D721Med (cell line): Measurements from ENCODE around the gene MTARC2.

Source experiments
- DNase-seq: peaks from one replicate; pipeline ENCODE4 v3.0.0; 2011; ENCODE audit warnings: low spot score; ENCODE audit not compliant: insufficient read length
- FAIRE-seq: peaks from 2 replicates; lab custom pipeline; 2011; peaks lifted over from hg19 to GRCh38; lab: Jason Lieb, UNC
- TF ChIP-seq, protein P1 (sequence below): IDR thresholded peaks from 2 replicates; pipeline ENCODE4 v1.5.1; 2012; ENCODE audit warnings: mild to moderate bottlenecking, control low read depth; ENCODE audit not compliant: insufficient read depth; ENCODE audit errors: missing control alignments

The MTARC2 gene

GRCh38 chr1:220703305-220703704 is 44.8 kb upstream of the MTARC2 start:
- DNase-seq (no peak), FAIRE-seq (no peak)
- TF ChIP-seq, protein P1, sequence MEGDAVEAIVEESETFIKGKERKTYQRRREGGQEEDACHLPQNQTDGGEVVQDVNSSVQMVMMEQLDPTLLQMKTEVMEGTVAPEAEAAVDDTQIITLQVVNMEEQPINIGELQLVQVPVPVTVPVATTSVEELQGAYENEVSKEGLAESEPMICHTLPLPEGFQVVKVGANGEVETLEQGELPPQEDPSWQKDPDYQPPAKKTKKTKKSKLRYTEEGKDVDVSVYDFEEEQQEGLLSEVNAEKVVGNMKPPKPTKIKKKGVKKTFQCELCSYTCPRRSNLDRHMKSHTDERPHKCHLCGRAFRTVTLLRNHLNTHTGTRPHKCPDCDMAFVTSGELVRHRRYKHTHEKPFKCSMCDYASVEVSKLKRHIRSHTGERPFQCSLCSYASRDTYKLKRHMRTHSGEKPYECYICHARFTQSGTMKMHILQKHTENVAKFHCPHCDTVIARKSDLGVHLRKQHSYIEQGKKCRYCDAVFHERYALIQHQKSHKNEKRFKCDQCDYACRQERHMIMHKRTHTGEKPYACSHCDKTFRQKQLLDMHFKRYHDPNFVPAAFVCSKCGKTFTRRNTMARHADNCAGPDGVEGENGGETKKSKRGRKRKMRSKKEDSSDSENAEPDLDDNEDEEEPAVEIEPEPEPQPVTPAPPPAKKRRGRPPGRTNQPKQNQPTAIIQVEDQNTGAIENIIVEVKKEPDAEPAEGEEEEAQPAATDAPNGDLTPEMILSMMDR: no peak

DNA sequence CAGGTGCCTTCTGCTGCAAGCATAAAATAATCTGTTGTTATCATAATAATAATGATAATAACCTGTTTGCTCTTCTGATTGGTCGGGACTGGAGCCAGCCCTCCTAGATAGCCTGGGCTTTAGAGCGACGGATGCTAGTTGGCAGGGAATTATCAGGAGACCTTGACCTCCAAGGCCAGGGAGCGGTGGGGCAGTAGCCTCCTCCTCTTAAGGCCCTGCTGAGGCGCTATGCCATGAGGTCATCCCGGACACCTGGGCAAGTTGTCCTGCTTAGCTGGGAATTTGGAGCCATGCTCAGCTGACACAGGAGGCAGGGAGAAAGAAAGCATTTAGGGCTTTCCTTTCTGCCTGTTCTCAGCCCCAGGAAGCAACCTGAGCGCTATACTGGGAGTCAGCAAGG is 42.3 kb upstream of the MTARC2 start:
- TF ChIP-seq, protein P1: no peak
- DNase-seq: no peak
- FAIRE-seq: no peak

DNA sequence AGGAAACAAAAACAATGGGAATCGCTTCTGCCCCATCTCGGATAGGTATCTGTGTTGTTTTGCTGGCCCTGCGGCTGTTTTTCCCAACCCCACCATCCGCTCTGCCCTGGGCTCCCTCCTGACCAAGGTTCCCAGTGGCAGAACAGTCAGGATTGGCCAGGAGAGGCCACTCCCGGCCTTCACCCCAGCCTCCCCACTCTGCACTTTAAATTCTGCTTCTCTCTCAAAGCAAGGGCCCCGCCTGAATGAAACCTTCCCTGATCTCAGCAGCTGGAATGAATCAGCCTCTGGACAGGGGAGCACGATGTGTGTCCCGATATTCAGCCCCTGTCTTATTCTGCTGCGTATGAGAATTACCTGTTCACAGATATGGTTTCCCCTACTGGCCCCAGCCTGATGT is 41.6 kb upstream of the MTARC2 start:
- DNase-seq (no peak), FAIRE-seq (no peak)
- TF ChIP-seq, protein P1: no peak

DNA sequence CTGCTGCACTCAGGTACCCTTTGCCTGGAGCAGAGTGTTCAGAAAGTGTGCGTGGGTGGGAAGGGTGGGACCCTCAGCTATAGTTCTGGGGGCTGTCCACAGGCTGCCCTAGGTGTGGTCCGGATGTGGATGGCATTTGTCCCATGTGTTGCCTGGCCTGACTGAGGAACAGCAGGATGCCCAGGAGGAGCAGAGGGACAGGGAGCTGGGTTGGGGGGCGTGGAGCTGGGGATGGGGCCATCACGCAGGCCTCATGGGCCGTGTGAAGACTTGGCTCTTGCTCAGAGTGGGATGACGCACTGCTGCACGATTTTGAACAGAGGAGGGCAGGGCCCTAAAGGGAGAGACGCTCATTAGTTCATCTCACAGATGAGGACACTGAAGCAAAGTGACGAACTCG is 41.0 kb upstream of the MTARC2 start:
- DNase-seq (no peak), FAIRE-seq (no peak)
- TF ChIP-seq, protein P1: no peak

DNA sequence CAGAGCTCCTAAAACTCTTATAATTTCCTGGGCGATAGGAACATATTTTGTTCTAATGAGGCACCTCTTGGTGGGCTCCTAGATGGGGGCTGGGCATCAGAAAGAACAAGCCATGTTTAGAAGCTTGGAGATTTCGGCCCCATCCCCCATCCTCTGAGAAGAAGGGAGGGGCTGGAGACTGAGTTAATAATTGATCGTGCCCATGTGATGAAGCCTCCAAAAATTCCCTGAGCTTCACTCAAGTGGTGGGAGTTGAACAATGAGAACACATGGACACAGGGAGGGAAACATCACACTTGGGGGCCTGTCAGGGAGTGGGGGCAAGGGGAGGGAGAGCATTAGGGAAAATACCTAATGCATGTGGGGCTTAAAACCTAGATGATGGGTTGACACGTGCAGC is 39.9 kb upstream of the MTARC2 start:
- FAIRE-seq (no peak), DNase-seq (no peak)
- TF ChIP-seq, protein P1: no peak

DNA sequence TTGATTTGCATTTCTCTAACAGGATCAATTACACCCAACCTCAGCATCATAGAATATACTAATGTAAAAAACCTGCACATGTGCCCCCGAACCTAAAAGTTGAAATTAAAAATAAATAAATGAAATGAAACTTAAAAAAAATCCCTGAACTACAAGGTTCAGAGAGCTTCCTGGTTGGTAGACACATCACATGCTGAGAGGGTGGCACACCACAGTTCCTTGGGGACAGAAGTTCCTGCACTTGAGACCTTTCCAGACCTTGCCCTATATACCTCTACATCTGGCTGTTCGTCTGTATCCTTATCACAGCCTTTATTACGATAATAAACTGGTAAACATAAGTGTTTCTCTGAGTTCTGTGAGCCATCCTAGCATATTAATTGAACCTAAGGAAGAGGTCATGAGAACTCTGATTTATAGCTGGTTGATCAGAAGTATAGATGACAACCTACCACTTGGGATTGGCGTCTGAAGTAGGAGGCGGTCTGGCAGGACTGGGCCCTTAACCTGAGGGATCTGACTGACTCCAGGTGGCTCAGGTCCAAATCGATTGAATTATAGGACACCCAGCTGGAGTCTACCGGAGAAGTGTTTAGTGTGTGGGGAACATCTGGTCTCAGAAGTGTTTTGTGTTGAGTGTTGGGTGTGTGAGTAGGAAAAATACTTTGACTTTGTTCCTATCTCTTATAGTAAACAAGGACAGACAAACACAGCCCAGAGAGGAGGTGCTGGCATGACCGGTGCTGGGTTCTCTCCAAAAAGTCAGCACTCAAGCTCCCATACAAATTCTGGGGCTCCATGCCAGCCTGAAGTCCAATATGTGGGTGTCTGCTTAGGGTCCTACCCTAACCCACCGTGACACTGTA is 39.0 kb upstream of the MTARC2 start:
- no peak for FAIRE-seq
- DNase-seq: no peak
- TF ChIP-seq, protein P1: no peak

GRCh38 chr1:220710333-220710732 is 37.8 kb upstream of the MTARC2 start:
- DNase-seq: no peak
- FAIRE-seq: no peak
- TF ChIP-seq, protein P1: no peak
